Calu3 (cell line): ENCODE results near the gene SPTBN1. TPM values are rescaled to one million over a fixed set of nuclear protein-coding genes. Genes with fewer than 3 reads are reported as not detected.

Experiments used
- BruUV-seq: library from RNA; stranded (reverse); fragments of 400-500 nt; replicated peaks from 2 replicates; lab custom pipeline; 2021; lab: Mats Ljungman, UMichigan
- CTCF ChIA-PET: fragments of 300-600 bp; sonication (Branson Sonifier 250); formaldehyde crosslinking; loops from one replicate; lab custom pipeline; 2022; ENCODE audit warnings: antibody characterized with exemption; lab: Charles Lee
- DNase-seq: peaks from one replicate; pipeline ENCODE4 v3.0.0; 2022
- H3K27ac Mint-ChIP-seq: one replicate; pipeline ENCODE4 v1.8.0; 2022; ENCODE audit warnings: mixed read lengths; ENCODE audit not compliant: unreplicated experiment
- H3K27me3 Mint-ChIP-seq: one replicate; pipeline ENCODE4 v1.8.0; 2022; ENCODE audit warnings: mixed read lengths; ENCODE audit not compliant: unreplicated experiment
- H3K36me3 Mint-ChIP-seq: one replicate; pipeline ENCODE4 v1.8.0; 2022; ENCODE audit warnings: mild to moderate bottlenecking, moderate library complexity, mixed read lengths; ENCODE audit not compliant: insufficient read depth, unreplicated experiment
- H3K4me1 Mint-ChIP-seq: one replicate; pipeline ENCODE4 v1.8.0; 2022; ENCODE audit warnings: mild to moderate bottlenecking, low read depth, mixed read lengths; ENCODE audit not compliant: unreplicated experiment
- H3K4me3 Mint-ChIP-seq: one replicate; pipeline ENCODE4 v1.8.0; 2022; ENCODE audit warnings: mild to moderate bottlenecking, low read depth, moderate library complexity, mixed read lengths; ENCODE audit not compliant: unreplicated experiment
- H3K9me3 Mint-ChIP-seq: one replicate; pipeline ENCODE4 v1.8.0; 2022; ENCODE audit warnings: low read depth, mixed read lengths; ENCODE audit not compliant: unreplicated experiment
- intact Hi-C: fragments of 100-400 bp; cut with micrococcal nuclease; formaldehyde crosslinking; loops from one replicate; pipeline ENCODE4 v1.10.0; 2022; ENCODE audit not compliant: unreplicated experiment
- total RNA-seq: library from RNA; stranded (reverse); gene quantifications from 2 replicates; pipeline ENCODE4 v1.2.3, GENCODE V29; 2022
- TF ChIP-seq, protein P1 (sequence below): fragments of 200-600 bp; IDR thresholded peaks from one replicate; pipeline ENCODE4 v1.8.0; 2022; ENCODE audit warnings: antibody characterized with exemption; ENCODE audit not compliant: unreplicated experiment

SPTBN1 gene
- total RNA-seq, 1 experiment from 2014 or later, result 611 TPM

DNA sequence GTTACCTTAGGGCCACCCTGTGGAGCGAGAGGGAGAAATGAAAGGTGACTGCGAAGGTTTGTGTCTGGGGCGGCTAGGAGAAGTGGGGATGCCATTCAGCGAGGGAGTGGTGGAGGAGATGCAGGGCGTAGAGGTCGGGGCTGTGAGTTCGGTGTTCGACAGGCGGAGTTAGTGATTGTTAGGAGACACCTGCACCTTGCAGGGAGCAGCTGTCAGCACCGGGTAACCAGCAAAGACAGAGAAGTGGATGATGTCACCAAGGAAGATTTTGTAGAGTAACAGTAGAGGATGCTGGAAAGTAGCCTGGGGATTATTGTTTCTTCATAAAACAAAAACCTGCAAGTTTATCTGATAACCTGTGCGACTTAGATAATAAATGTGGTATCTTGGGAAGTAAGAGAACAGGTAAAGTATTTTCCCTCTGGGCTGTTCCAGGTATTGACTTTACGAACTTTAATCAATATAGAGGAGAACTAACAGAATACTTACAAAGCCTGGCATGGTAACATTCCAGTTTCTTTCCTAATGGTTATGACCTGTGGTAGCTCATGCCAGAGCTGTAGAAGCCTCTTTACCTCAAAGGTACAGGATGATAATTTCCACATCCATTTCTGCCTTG is 63.8 kb downstream of the SPTBN1 start:
- TF ChIP-seq, protein P1, sequence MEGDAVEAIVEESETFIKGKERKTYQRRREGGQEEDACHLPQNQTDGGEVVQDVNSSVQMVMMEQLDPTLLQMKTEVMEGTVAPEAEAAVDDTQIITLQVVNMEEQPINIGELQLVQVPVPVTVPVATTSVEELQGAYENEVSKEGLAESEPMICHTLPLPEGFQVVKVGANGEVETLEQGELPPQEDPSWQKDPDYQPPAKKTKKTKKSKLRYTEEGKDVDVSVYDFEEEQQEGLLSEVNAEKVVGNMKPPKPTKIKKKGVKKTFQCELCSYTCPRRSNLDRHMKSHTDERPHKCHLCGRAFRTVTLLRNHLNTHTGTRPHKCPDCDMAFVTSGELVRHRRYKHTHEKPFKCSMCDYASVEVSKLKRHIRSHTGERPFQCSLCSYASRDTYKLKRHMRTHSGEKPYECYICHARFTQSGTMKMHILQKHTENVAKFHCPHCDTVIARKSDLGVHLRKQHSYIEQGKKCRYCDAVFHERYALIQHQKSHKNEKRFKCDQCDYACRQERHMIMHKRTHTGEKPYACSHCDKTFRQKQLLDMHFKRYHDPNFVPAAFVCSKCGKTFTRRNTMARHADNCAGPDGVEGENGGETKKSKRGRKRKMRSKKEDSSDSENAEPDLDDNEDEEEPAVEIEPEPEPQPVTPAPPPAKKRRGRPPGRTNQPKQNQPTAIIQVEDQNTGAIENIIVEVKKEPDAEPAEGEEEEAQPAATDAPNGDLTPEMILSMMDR, result no peak
- intact Hi-C loops, result loop anchor here (5.0 to 10.0 kb wide), 5 partner anchors 52 to 345 kb away; no protein-coding TSS in a partner anchor
- no peak overlapping the region for H3K4me3 Mint-ChIP-seq
- DNase-seq, result no peak
- H3K4me1 Mint-ChIP-seq, result peaks cover 53% of the 10 kb centered on the region
- no TSS peak for BruUV-seq
- no peaks in the 10 kb centered on the region for H3K9me3 Mint-ChIP-seq
- peaks cover 24% of the 10 kb centered on the region for H3K36me3 Mint-ChIP-seq
- no peaks in the 10 kb centered on the region for H3K27me3 Mint-ChIP-seq
- CTCF ChIA-PET, result no interaction called here
- H3K27ac Mint-ChIP-seq, result no peak overlapping the region

DNA sequence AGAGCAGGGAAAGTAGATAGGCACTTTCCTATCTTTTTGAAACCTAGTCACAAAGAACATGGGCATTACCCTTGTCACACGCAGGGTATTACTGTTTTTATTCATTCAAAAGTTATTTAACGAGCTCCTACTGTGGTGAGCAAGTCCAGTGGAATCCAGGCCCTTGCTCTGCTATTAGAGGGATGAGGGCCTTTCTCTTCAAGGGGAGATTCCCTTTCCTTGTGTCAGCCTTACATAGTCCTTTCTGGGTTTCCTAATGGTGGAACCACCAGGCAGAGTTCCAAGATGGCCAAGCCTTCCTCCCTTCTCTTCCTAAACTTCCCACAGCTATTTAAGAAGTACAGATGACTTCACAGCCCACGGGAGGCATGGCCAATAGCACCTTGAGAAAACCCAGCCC is 64.6 kb downstream of the SPTBN1 start:
- peak overlapping the region; percentile 32 for H3K27ac Mint-ChIP-seq
- peaks cover 24% of the 10 kb centered on the region for H3K36me3 Mint-ChIP-seq
- no peaks in the 10 kb centered on the region for H3K27me3 Mint-ChIP-seq
- no peaks in the 10 kb centered on the region for H3K9me3 Mint-ChIP-seq
- TF ChIP-seq, protein P1, result no peak
- intact Hi-C loops, result loop anchor here (5.0 to 10.0 kb wide), 4 partner anchors 52 to 314 kb away; no protein-coding TSS in a partner anchor
- BruUV-seq, result no TSS peak
- peaks cover 57% of the 10 kb centered on the region for H3K4me1 Mint-ChIP-seq
- CTCF ChIA-PET, result interaction anchor here (0.5 kb wide), 1 partner anchor 39 kb away, joined by 7 read pairs; no protein-coding TSS in a partner anchor
- no peak overlapping the region for H3K4me3 Mint-ChIP-seq
- no peak for DNase-seq

DNA sequence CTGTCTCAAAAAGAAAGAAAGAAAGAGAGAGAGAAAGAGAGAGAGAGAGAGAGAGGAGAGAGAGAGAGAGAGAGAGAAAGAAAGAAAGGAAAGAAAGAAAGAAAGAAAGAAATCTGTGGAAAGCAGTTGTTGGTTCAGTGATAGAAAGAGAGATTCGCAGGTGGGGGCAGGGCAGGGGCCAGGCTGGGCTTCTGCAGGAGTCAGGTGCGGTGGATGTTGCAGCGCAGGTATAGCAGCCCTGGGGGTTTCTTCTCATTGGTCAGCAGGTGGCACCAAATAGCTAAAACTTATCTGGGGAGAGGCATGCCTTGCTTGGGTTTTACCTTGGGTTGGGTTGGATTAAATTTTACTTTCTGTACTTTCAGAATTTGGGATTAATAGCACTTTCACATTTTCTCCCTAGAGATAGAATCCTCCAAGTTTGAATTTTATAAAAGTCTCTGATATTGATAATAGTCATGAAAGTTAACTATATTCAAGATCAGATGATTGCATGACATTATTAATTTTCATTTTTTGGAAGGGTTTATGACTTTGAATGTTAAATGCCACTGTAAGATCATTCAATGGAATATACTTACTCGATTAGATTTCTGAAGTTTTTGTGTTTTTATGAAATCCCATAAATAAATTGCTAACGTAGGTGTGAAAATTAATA is 66.6 kb downstream of the SPTBN1 start:
- H3K27ac Mint-ChIP-seq, result peak overlapping the region; percentile 92
- no peaks in the 10 kb centered on the region for H3K27me3 Mint-ChIP-seq
- CTCF ChIA-PET, result interaction anchor here (0.6 to 3.3 kb wide), 12 partner anchors 9 to 346 kb away, joined by 3 to 23 read pairs (median 4); no protein-coding TSS in a partner anchor
- H3K4me3 Mint-ChIP-seq, result peak overlapping the region; percentile 43
- H3K4me1 Mint-ChIP-seq, result peaks cover 69% of the 10 kb centered on the region
- H3K36me3 Mint-ChIP-seq, result peaks cover 24% of the 10 kb centered on the region
- intact Hi-C loops, result loop anchor here (1.0 to 10.0 kb wide), 5 partner anchors 50 to 312 kb away; no protein-coding TSS in a partner anchor
- BruUV-seq, result no TSS peak
- TF ChIP-seq, protein P1, result peak; percentile 59
- DNase-seq, result peak; percentile 82
- H3K9me3 Mint-ChIP-seq, result no peaks in the 10 kb centered on the region

DNA sequence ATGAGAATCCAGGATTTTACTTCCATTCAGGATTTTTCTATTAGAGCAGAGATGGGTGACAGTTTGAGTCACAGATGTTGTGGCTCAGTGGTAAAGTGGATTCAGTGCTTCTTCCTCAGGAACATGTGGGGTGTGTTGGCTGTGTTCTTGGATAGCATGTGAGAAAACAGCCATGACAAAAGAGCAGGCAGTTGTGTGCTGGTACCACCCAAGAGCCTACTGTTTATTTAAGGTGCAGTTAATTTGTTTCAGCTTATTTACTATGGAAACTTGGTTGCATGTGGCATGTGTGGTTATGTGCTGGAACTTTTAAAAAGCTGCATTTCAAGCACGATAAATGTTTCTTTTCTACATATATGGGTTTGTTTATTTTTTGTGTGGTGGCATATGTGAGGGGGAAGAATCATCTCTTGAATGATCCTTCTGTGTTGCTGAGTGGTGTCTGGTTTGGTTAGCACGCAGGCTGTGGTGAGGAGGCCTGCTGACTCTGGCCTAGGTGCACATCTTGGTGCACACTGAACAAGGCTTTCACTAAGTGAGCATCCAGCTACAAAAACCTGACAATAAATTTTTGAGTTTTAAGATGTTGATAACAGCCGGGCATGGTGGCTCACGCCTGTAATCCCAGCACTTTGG is 67.3 kb downstream of the SPTBN1 start:
- Mint-ChIP-seq H3K4me1 (peaks cover 76% of the 10 kb centered on the region), H3K27ac (peak overlapping the region; percentile 92), H3K9me3 (no peaks in the 10 kb centered on the region), H3K4me3 (peak overlapping the region; percentile 43), H3K27me3 (no peaks in the 10 kb centered on the region), H3K36me3 (peaks cover 24% of the 10 kb centered on the region)
- intact Hi-C loops, result loop anchor here (5.0 to 10.0 kb wide), 4 partner anchors 49 to 311 kb away; no protein-coding TSS in a partner anchor
- no peak for DNase-seq
- CTCF ChIA-PET, result interaction anchor here (0.6 to 3.3 kb wide), 20 partner anchors 8 to 416 kb away, joined by 3 to 23 read pairs (median 4); no protein-coding TSS in a partner anchor
- TF ChIP-seq, protein P1, result no peak
- BruUV-seq, result no TSS peak
